ENCODE measurements around the gene FOXK2.

GRCh38 chr17:82583720-82584234 is 64.2 kb downstream of the FOXK2 start:
- TF ChIP-seq YY1 (IDR thresholded peaks at IDR 0.05; ENCODE audit: insufficient read depth, insufficient read length) (no peak), ZNF274 (IDR thresholded peaks at IDR 0.05; ENCODE audit: low read depth, low read length) (no peak)
